ENCODE results near the gene TMEM45A.

TMEM45A gene

GRCh38 chr3:100614941-100615340, 122.5 kb downstream of the TMEM45A start:
- no peak for DNase-seq (ENCODE audit: low spot score)

GRCh38 chr3:100615684-100616083, 123.3 kb downstream of the TMEM45A start:
- DNase-seq (ENCODE audit: low spot score) = no peak

GRCh38 chr3:100621251-100621650, 128.8 kb downstream of the TMEM45A start:
- DNase-seq (ENCODE audit: low spot score) = no peak

All from hepatic stellate cell (primary cell).